ENCODE results near the gene ZMAT3. TPM values are rescaled to one million over a fixed set of nuclear protein-coding genes. Genes with fewer than 3 reads are reported as not detected.
A peak's percentile ranks its signal among the peaks of the same experiment; 100 is the strongest.

The ZMAT3 gene
- total and polyA plus RNA-seq, 8 donors: 4.6 to 42.0 (median 5.3) TPM

GRCh38 chr3:179079537-179079936, 7.9 kb upstream of the ZMAT3 start:
- no peak for ATAC-seq
- intact Hi-C loops (cut with DNase I): no loop called here
- H3K4me1 ChIP-seq: no peaks in the 10 kb centered on the region
- H3K4me3 ChIP-seq: no peak overlapping the region
- no peaks in the 10 kb centered on the region for H3K36me3 ChIP-seq
- DNase-seq: no peak
- no peak overlapping the region for H3K27ac ChIP-seq
- no peaks in the 10 kb centered on the region for H3K27me3 ChIP-seq
- TF ChIP-seq, protein P1, sequence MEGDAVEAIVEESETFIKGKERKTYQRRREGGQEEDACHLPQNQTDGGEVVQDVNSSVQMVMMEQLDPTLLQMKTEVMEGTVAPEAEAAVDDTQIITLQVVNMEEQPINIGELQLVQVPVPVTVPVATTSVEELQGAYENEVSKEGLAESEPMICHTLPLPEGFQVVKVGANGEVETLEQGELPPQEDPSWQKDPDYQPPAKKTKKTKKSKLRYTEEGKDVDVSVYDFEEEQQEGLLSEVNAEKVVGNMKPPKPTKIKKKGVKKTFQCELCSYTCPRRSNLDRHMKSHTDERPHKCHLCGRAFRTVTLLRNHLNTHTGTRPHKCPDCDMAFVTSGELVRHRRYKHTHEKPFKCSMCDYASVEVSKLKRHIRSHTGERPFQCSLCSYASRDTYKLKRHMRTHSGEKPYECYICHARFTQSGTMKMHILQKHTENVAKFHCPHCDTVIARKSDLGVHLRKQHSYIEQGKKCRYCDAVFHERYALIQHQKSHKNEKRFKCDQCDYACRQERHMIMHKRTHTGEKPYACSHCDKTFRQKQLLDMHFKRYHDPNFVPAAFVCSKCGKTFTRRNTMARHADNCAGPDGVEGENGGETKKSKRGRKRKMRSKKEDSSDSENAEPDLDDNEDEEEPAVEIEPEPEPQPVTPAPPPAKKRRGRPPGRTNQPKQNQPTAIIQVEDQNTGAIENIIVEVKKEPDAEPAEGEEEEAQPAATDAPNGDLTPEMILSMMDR (IDR thresholded peaks at IDR 0.05): no peak
- H3K9me3 ChIP-seq: no peaks in the 10 kb centered on the region

GRCh38 chr3:179076243-179077027, 4.8 kb upstream of the ZMAT3 start:
- ATAC-seq (no peak), DNase-seq (no peak)
- TF ChIP-seq, protein P1 (IDR thresholded peaks at IDR 0.05): no peak
- Histone ChIP-seq H3K27me3 (no peaks in the 10 kb centered on the region), H3K36me3 (no peaks in the 10 kb centered on the region), H3K9me3 (no peaks in the 10 kb centered on the region), H3K4me1 (no peaks in the 10 kb centered on the region), H3K27ac (no peak overlapping the region), H3K4me3 (no peak overlapping the region)
- intact Hi-C loops (cut with DNase I): no loop called here

- intact Hi-C loops (cut with DNase I): no loop called here
Observed at GRCh38 chr3:179074656-179075055, 3.0 kb upstream of the ZMAT3 start.

DNA sequence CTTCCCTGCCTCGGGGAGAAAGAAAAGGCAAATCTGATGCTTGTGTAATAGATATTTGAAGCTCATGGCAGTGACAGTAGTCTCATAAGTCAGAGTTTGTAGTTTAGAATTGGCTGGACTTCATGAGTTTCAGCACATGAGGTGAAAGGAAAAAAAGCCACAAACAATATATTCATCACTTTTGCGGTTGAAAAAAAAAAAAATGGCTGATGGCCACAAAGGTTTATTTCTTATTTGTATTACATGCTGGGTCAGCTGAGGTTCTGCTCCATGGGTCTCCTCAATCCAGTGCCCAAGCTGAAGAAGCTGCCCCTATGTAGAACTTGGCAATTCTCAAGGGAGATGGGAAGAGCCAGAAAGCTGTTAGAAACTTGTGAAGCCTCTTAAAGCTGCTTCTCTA, 2.2 kb upstream of the ZMAT3 start:
- TF ChIP-seq, protein P1 (IDR thresholded peaks at IDR 0.05): no peak
- peaks cover 0 to 11% of the 10 kb centered on the region in 2 donors for H3K4me1 ChIP-seq
- ATAC-seq: no peak
- intact Hi-C loops (cut with DNase I): no loop called here
- H3K36me3 ChIP-seq: no peaks in the 10 kb centered on the region
- no peaks in the 10 kb centered on the region for H3K27me3 ChIP-seq
- no peak overlapping the region for H3K4me3 ChIP-seq
- H3K27ac ChIP-seq: no peak overlapping the region
- DNase-seq: no peak
- no peaks in the 10 kb centered on the region for H3K9me3 ChIP-seq

More at GRCh38 chr3:179074656-179075055, 3.0 kb upstream of the ZMAT3 start:
- Histone ChIP-seq H3K36me3 (no peaks in the 10 kb centered on the region), H3K4me1 (peaks cover 0 to 11% of the 10 kb centered on the region in 2 donors), H3K9me3 (no peaks in the 10 kb centered on the region), H3K27ac (no peak overlapping the region), H3K27me3 (no peaks in the 10 kb centered on the region), H3K4me3 (no peak overlapping the region)
- TF ChIP-seq, protein P1 (IDR thresholded peaks at IDR 0.05): no peak
- DNase-seq: no peak
- ATAC-seq: no peak

DNA sequence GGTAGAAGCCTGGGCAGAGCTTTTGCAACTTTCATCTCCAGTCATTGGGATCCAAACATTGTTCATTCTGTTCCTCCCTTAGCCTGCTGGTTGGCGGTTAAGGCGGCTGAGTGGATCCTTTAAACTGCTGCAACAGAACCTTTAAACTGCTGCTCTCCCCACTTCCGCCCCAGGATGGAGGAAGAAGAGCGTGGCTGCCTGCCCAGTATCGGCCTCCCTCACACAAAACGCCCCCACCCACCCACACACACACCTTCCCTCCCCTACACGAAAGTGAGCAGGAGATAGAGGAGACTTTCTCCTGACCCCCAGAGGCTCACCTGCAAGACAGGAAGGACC, 460 bp upstream of the ZMAT3 start:
- peaks cover 0 to 5% of the 10 kb centered on the region in 2 donors for H3K36me3 ChIP-seq
- H3K4me3 ChIP-seq: peak overlapping the region; percentile 72 to 77
- H3K9me3 ChIP-seq: no peaks in the 10 kb centered on the region
- H3K4me1 ChIP-seq: peaks cover 0 to 11% of the 10 kb centered on the region in 2 donors
- H3K27me3 ChIP-seq: no peaks in the 10 kb centered on the region
- intact Hi-C loops (cut with DNase I): no loop called here
- ATAC-seq: peak; percentile 47
- TF ChIP-seq, protein P1 (IDR thresholded peaks at IDR 0.05): no peak
- peak in 2 of 4 donors; percentile 24 to 53 for DNase-seq
- H3K27ac ChIP-seq: peak overlapping the region; percentile 85 to 90

Measured in left lung (tissue), 10 donors.